ENCODE results near the gene TBC1D9B.

GRCh38 chr5:179954434-179954833 is 46.7 kb upstream of the TBC1D9B start:
- TF ChIP-seq CTCF (CRISPR knock-in tag; IDR thresholded peaks at IDR 0.05): no peak
- TF ChIP-seq ZBTB34 (CRISPR knock-in tag; IDR thresholded peaks at IDR 0.05): no peak
- no peak for TF ChIP-seq PBX3 (CRISPR knock-in tag; IDR thresholded peaks at IDR 0.05; ENCODE audit: borderline replicate concordance)
- no peak for TF ChIP-seq CEBPB (IDR thresholded peaks at IDR 0.05; ENCODE audit: borderline replicate concordance, low read depth, low read length)
- no peak for TF ChIP-seq ZNF724P (CRISPR knock-in tag; IDR thresholded peaks at IDR 0.05; ENCODE audit: borderline replicate concordance)
- no peak for TF ChIP-seq HMGXB3 (CRISPR knock-in tag; IDR thresholded peaks at IDR 0.05; ENCODE audit: borderline replicate concordance)
- no peak for TF ChIP-seq PATZ1 (CRISPR knock-in tag; IDR thresholded peaks at IDR 0.05)
- TF ChIP-seq CHCHD3 (CRISPR knock-in tag; IDR thresholded peaks at IDR 0.05): no peak
- no peak for TF ChIP-seq CREM (IDR thresholded peaks at IDR 0.05)
- TF ChIP-seq CREM (CRISPR knock-in tag; IDR thresholded peaks at IDR 0.05): no peak

Measured in HepG2 (cell line).